ENCODE measurements around the gene EEIG1.
"Not testable (repeated sequence)": the region's sequence is repeated elsewhere in the genome, so short reads cannot be mapped to it uniquely, and the experiment has no call there.

EEIG1 gene

GRCh38 chr9:128024761-128025308 is 44.0 kb upstream of the EEIG1 start:
- H3K4me3 Mint-ChIP-seq: no peak overlapping the region
- H3K36me3 Mint-ChIP-seq (ENCODE audit: low read depth): no peaks in the 10 kb centered on the region

GRCh38 chr9:128023671-128024070 is 42.9 kb upstream of the EEIG1 start:
- H3K4me1 Mint-ChIP-seq: peaks cover 11% of the 10 kb centered on the region
- not testable (repeated sequence) for H3K4me3 Mint-ChIP-seq; H3K27me3 Mint-ChIP-seq (ENCODE audit: low read depth); H3K36me3 Mint-ChIP-seq (ENCODE audit: low read depth); H3K27ac Mint-ChIP-seq; H3K9me3 Mint-ChIP-seq

More at GRCh38 chr9:128024761-128025308, 44.0 kb upstream of the EEIG1 start:
- Mint-ChIP-seq H3K27ac (no peak overlapping the region), H3K9me3 (no peaks in the 10 kb centered on the region), H3K27me3 (ENCODE audit: low read depth) (peaks cover 3% of the 10 kb centered on the region), H3K4me1 (peaks cover 12% of the 10 kb centered on the region)
- TF ChIP-seq CTCF (IDR thresholded peaks at IDR 0.05; ENCODE audit: unreplicated experiment in 3 of 3): no peak

- Mint-ChIP-seq H3K27ac (peak overlapping the region in 1 of 3 experiments; percentile 68), H3K9me3 (no peaks in the 10 kb centered on the region), H3K4me1 (peaks cover 9% of the 10 kb centered on the region)
Measured at GRCh38 chr9:128022886-128023285, 42.1 kb upstream of the EEIG1 start.

GRCh38 chr9:128021098-128021497 is 40.3 kb upstream of the EEIG1 start:
- TF ChIP-seq CTCF (IDR thresholded peaks at IDR 0.05; ENCODE audit: unreplicated experiment in 3 of 3): no peak
- Mint-ChIP-seq H3K27me3 (ENCODE audit: low read depth) (peaks cover 3% of the 10 kb centered on the region), H3K27ac (peak overlapping the region in 1 of 3 experiments; percentile 43), H3K36me3 (ENCODE audit: low read depth) (no peaks in the 10 kb centered on the region), H3K4me1 (peaks cover 4% of the 10 kb centered on the region), H3K9me3 (no peaks in the 10 kb centered on the region), H3K4me3 (no peak overlapping the region)

More at GRCh38 chr9:128022886-128023285, 42.1 kb upstream of the EEIG1 start:
- no peak overlapping the region for H3K4me3 Mint-ChIP-seq
- H3K27me3 Mint-ChIP-seq (ENCODE audit: low read depth): peaks cover 3% of the 10 kb centered on the region
- no peak for TF ChIP-seq CTCF (IDR thresholded peaks at IDR 0.05; ENCODE audit: unreplicated experiment in 3 of 3)
- H3K36me3 Mint-ChIP-seq (ENCODE audit: low read depth): no peaks in the 10 kb centered on the region

- Mint-ChIP-seq H3K9me3 (no peaks in the 10 kb centered on the region), H3K4me1 (peaks cover 4% of the 10 kb centered on the region), H3K36me3 (ENCODE audit: low read depth) (no peaks in the 10 kb centered on the region), H3K27ac (peak overlapping the region in 1 of 3 experiments; percentile 43), H3K27me3 (ENCODE audit: low read depth) (peaks cover 3% of the 10 kb centered on the region), H3K4me3 (no peak overlapping the region)
- TF ChIP-seq CTCF (IDR thresholded peaks at IDR 0.05; ENCODE audit: unreplicated experiment in 3 of 3): no peak
Measured at GRCh38 chr9:128020692-128021091, 39.9 kb upstream of the EEIG1 start.

GRCh38 chr9:128015696-128016095 is 34.9 kb upstream of the EEIG1 start:
- TF ChIP-seq CTCF (IDR thresholded peaks at IDR 0.05; ENCODE audit: unreplicated experiment in 3 of 3): no peak
- peak overlapping the region in 1 of 3 experiments; percentile 37 for H3K27ac Mint-ChIP-seq
- no peak overlapping the region for H3K4me3 Mint-ChIP-seq
- H3K4me1 Mint-ChIP-seq: peaks cover 8% of the 10 kb centered on the region
- no peaks in the 10 kb centered on the region for H3K9me3 Mint-ChIP-seq
- H3K36me3 Mint-ChIP-seq (ENCODE audit: low read depth): no peaks in the 10 kb centered on the region
- H3K27me3 Mint-ChIP-seq (ENCODE audit: low read depth): peaks cover 9% of the 10 kb centered on the region
